Embryonic facial prominence (tissue), 1 donor: ENCODE data around the gene ZC3H18.
A peak's percentile ranks its signal among the peaks of the same experiment; 100 is the strongest.

Experiments used
- DNase-seq: peaks from one replicate; pipeline ENCODE4 v3.0.0-alpha.2; 2016; ENCODE audit errors: extremely low spot score

Gene ZC3H18

GRCh38 chr16:88532434-88533241 lies 37.6 kb upstream of the ZC3H18 start:
- DNase-seq, result no peak

- DNase-seq, result peak; percentile 47
Observed at GRCh38 chr16:88533381-88533917, 36.8 kb upstream of the ZC3H18 start.

- peak; percentile 22 for DNase-seq
Observed at GRCh38 chr16:88533932-88534637, 36.1 kb upstream of the ZC3H18 start.

GRCh38 chr16:88534638-88535190 lies 35.5 kb upstream of the ZC3H18 start:
- no peak for DNase-seq

- DNase-seq, result no peak
Observed at GRCh38 chr16:88535191-88535856, 34.9 kb upstream of the ZC3H18 start.

GRCh38 chr16:88535857-88536222 lies 34.4 kb upstream of the ZC3H18 start:
- DNase-seq, result no peak

- no peak for DNase-seq
Observed at GRCh38 chr16:88536510-88536909, 33.7 kb upstream of the ZC3H18 start.

GRCh38 chr16:88536971-88537751 lies 33.0 kb upstream of the ZC3H18 start:
- DNase-seq, result no peak

GRCh38 chr16:88537859-88538258 lies 32.3 kb upstream of the ZC3H18 start:
- DNase-seq, result no peak

GRCh38 chr16:88538366-88539060 lies 31.7 kb upstream of the ZC3H18 start:
- no peak for DNase-seq

- no peak for DNase-seq
Observed at GRCh38 chr16:88539261-88539651, 30.9 kb upstream of the ZC3H18 start.

- no peak for DNase-seq
Observed at GRCh38 chr16:88539652-88540345, 30.4 kb upstream of the ZC3H18 start.

GRCh38 chr16:88540346-88540977 lies 29.7 kb upstream of the ZC3H18 start:
- no peak for DNase-seq

- no peak for DNase-seq
Observed at GRCh38 chr16:88541831-88542616, 28.2 kb upstream of the ZC3H18 start.

GRCh38 chr16:88543230-88543813 lies 26.9 kb upstream of the ZC3H18 start:
- DNase-seq, result no peak

- no peak for DNase-seq
Observed at GRCh38 chr16:88545781-88546180, 24.4 kb upstream of the ZC3H18 start.

GRCh38 chr16:88548131-88548874 lies 21.9 kb upstream of the ZC3H18 start:
- DNase-seq, result no peak

- no peak for DNase-seq
Observed at GRCh38 chr16:88548985-88549384, 21.2 kb upstream of the ZC3H18 start.
